ENCODE measurements around the gene NLRP3.
A peak's percentile ranks its signal among the peaks of the same experiment; 100 is the strongest.
"Not testable (repeated sequence)": the region's sequence is repeated elsewhere in the genome, so short reads cannot be mapped to it uniquely, and the experiment has no call there.

The NLRP3 gene

DNA sequence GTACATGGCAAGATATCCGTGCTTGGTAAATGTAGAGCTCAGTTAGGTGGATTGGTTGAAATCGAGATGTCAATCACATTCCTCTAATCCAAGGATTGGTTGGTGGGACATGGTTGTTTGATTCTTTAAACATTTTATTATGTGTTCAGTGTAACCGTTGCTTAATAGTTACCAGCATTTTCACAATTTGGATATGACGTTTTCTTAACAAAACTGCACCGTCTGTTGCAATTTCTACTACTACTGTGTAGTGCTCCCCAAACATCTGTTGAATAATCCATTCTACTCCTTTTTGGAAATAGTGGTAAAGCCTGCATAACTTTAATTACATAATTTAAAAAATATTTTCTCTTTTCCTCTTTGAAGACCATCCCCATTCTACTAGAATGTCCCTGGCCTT lies 25.6 kb downstream of the NLRP3 start:
- no peak for DNase-seq

DNA sequence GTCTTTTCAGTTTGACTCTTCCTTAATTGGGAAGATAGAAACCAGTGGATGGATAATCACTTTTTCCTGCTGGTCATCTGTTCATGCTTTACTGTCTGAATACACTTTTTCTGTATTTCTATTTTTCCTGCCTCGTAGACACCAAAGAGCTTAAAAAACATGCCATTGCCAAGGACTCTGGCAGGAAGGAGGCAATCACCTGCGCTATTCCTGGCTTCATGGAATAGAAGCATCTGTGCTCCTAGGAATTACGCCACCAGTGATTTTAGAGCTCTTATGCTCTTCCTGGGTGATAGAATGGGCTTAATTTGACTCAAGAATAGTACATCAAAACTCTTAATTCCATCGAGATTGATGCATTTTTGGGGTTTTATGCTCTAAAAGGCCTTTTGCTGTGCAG lies 26.2 kb downstream of the NLRP3 start:
- no peak for DNase-seq

- no peak for DNase-seq
Measured at GRCh38 chr1:247443641-247444040, 27.7 kb downstream of the NLRP3 start.

DNA sequence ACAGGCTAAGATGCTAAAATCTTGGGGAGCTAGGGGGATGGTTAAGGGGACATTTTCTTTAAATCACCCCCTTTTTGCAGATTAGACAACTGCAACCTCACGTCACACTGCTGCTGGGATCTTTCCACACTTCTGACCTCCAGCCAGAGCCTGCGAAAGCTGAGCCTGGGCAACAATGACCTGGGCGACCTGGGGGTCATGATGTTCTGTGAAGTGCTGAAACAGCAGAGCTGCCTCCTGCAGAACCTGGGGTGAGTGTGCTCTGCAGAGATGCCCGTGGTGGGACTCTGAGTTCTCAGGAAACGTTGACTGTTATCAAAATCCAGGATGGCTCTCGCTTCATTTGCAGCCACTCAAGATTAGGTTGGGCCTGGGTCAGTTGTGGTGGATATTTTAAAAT lies 28.6 kb downstream of the NLRP3 start:
- DNase-seq, result no peak

DNA sequence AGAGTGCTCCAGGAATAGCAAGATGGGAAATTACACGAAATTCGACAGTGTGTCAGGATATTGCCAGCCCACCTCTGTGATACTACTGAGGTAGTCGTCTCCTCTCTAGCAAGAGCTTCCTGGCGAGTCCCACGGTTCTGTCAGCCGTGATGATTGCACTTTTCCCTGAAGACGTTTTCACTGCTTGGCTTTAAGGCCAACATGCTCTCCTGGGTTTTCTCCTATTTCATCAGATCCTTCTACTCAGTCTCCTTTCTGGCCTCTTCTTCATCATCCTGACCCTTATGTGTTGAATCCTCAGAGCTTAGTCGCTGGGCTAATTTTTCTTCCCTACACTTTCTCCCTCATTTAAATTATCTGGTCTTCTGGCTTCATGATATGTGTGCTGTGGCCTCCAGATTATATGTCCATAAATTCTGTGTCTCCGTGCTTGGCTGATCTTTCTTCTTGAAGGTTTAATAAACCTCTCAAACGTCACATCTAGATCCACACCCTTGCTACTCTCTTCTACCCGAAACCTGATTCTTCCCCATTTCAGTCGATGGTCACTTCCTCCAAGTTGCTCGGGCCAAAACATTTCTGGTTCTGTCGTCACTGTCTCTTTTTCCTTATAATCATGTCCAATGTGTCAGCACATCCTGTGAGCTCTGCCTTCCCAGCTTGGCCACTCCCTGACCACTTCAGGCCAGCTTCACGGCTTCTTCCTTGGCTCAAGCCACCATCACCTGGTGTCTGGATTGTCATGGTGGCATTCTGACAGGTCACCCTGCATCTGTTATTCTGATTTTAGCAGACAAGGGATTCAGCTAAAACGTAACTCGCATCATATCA lies 29.8 kb downstream of the NLRP3 start:
- DNase-seq, result no peak

- DNase-seq, result no peak
Measured at GRCh38 chr1:247447162-247447909, 31.4 kb downstream of the NLRP3 start.

GRCh38 chr1:247448107-247448791 lies 32.3 kb downstream of the NLRP3 start:
- DNase-seq, result peak; percentile 32

DNA sequence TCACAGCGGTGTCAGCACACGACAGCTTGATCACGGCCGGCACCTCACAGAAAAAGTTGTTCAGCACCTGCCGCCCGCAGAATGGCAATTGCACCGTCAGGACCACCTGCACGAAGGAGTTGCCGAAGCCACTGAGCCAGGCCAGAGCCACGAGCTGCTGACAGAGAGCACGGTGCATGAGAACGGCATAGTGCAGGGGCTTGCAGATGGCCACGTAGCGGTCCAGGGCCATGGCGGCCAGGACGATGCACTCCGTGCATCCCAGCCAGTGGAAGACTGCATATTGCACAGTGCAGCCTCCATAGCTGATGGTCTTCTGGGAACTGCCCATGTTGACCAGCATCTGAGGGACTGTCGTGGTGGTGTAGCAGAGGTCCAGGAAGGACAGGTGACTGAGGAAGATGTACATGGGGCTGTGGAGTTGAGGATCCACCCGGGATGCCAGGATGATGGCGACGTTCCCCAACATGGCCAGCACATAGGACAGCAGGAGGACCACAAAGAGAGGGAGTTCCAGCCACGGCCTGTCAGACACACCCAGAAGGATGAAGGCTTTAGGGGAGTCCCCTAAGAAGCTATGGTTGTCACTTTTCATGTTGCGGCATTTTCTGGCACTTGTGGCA lies 35.5 kb downstream of the NLRP3 start:
- DNase-seq, result no peak

DNA sequence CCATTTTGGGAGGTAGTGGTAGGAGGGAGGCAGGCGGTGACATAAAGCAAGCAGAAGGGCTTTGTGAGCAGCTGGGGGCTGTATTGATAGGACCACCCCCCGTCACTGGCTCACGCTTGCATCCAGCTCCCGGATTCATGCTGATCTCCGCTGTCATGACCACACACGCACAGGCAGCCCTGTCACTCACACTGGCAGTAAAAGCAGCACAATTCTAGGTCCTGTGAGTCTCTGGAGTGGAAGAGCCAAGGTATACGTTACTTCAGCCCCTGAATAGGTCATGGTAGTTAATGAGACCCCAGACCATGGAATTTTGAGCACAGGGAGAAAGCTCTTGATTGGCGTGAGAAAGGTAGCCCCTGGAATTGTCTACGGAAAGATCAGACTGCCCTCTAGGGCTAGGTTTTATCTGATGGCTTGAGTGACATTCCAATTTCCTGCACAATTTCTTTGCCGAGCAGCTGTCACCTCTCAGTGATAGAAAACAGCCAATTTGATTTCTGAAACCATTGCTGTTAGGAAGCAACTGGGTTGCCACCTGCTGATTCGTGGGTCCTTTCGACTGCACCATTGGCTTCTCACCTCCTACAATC lies 36.6 kb downstream of the NLRP3 start:
- DNase-seq, result no peak

GRCh38 chr1:247453245-247453644 lies 37.3 kb downstream of the NLRP3 start:
- DNase-seq, result no peak

DNA sequence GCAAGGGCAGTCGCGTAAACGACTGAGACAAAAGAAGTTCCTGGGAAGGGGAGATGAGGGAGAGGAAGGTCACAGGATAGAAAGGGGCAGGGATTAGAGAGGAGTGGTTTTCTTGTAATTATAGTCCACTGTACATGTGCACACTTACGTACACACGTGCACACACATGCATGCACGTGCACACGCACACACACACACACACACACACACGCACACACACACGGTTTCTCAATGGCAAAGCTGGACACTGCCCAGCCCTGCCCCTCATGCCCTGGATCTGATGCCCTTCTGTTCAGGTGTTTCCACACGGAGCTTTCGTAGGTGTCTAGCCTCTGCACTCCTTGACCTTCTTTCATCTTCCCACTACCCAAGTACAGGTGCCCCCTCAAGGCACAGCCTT lies 38.0 kb downstream of the NLRP3 start:
- no peak for DNase-seq

DNA sequence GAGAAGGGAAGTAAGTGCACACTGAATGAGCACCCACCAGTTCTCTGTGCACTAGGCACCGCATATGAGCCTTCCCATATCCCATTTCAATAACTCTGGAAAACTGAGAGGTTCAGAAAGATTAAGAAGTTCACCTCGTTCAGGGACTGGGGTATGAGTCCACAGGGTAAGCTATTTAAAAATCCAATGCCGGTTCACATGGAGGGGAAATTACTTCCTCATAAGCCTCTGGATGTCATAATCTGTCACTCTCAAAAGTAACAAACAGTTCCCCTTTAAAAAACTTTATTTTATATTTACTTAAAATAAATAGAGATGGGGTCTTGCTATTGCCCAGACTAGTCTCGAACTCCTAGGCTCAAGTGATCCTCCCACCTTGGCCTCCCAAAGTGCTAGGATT lies 40.0 kb downstream of the NLRP3 start:
- DNase-seq, result no peak

- DNase-seq, result no peak
Measured at GRCh38 chr1:247456914-247457639, 41.1 kb downstream of the NLRP3 start.

- no peak for DNase-seq
Measured at GRCh38 chr1:247459507-247459906, 43.5 kb downstream of the NLRP3 start.

GRCh38 chr1:247465796-247466195 lies 49.8 kb downstream of the NLRP3 start:
- no peak for DNase-seq

- no peak for DNase-seq
Measured at GRCh38 chr1:247467129-247467528, 51.2 kb downstream of the NLRP3 start.

DNA sequence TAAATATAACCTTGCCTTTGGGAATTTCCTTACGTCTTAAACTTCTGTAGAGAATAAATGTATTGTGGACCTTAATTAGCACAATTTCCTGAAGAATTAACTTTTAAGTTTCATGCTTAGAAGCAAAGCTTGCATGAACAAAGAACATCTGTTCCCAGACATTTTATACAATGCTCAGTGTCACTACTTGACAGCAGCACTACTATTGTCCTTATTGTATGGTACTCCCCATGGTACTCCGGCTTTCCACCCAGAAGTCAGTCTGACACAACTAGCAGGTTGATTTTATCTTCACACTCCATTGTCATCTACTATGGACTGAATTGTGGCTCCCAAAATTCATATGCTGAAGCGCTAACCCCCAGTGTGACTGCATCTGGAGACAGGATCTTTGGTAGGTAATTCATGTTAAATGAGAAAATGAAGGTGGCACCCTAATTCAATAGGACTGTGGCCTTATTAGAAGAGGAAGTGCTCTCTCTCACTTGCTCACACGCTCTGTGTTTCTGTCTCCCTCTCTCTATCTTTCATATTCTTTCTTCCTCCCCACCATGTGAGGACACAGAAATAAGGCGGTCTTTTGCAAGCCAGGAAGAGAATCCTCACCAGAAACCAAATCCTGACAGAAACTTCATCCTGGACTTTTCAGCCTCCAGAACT lies 52.6 kb downstream of the NLRP3 start:
- no peak for DNase-seq

- DNase-seq, result no peak
Measured at GRCh38 chr1:247469141-247469535, 53.2 kb downstream of the NLRP3 start.

- not testable (repeated sequence) for DNase-seq
Measured at GRCh38 chr1:247470942-247471429, 55.0 kb downstream of the NLRP3 start.

DNA sequence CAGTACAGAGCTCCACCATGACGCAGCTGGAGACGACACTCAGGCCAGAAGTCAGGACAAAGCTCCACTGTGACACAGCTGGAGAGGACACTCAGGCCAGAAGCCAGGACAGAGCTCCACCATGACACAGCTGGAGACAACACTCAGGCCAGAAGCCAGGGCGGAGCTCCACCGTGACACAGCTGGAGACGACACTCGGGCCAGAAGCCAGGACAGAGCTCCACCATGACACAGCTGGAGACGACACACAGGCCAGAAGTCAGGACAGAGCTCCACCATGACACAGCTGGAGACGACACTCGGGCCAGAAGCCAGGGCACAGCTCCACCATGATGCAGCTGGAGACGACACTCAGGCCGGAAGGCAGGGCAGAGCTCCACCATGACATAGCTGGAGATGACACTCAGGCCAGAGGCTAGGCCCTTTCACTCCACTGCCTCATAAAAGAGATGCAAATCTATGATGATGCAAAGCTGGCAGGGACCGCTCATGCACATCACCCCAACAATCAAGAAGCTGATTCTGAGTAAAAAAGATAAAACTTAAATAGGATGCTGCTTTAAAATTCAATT lies 55.6 kb downstream of the NLRP3 start:
- DNase-seq, result no peak

DNA sequence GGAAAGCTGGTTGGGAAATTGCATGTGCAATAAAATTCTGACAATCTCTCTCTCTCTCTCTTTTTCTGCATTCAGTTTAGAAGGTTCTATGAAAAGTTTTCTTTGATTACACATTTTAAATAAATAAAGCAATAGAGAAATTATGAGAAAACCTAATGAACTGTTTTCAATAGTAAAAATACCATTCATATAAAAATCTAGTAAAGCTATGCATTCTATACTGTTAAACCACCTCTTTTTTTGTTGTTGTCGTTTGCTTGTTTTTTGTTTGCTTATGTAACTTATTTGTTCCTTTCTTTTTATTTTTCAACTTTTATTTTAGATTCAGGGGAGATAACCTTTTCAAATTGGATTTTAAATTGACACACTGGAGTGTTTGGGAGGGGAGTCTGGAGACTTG lies 56.1 kb downstream of the NLRP3 start:
- DNase-seq, result no peak
